Measurements from ENCODE around the gene CGNL1.

CGNL1 gene

GRCh38 chr15:57509965-57510364, 133.7 kb downstream of the CGNL1 start:
- Histone ChIP-seq H3K4me3 (ENCODE audit: insufficient read depth, low read length, poor library complexity, severe bottlenecking) (no peak overlapping the region), H3K4me2 (ENCODE audit: low read depth, low read length, poor library complexity, severe bottlenecking) (no peak overlapping the region), H3K9me3 (ENCODE audit: insufficient read depth, low read length) (no peaks in the 10 kb centered on the region), H3K27me3 (ENCODE audit: low read length) (no peaks in the 10 kb centered on the region), H3K36me3 (ENCODE audit: low read length) (no peaks in the 10 kb centered on the region), H3K27ac (ENCODE audit: low read depth, low read length) (no peak overlapping the region), H3K79me2 (ENCODE audit: insufficient read depth, low read length) (no peaks in the 10 kb centered on the region), H3F3A (ENCODE audit: insufficient read depth) (no peaks in the 10 kb centered on the region), H2AFZ (ENCODE audit: low read depth, low read length, severe bottlenecking) (no peak overlapping the region), H3K9ac (ENCODE audit: low read length) (no peak overlapping the region), H4K20me1 (ENCODE audit: low read depth, low read length) (no peaks in the 10 kb centered on the region), H3K9me2 (replicated peaks; ENCODE audit: insufficient read depth, low read length) (no peaks in the 10 kb centered on the region)
- no peak for TF ChIP-seq EZH2phosphoT487 (conservative IDR thresholded peaks at IDR 0.05; ENCODE audit: low read length)
- TF ChIP-seq, protein P1, sequence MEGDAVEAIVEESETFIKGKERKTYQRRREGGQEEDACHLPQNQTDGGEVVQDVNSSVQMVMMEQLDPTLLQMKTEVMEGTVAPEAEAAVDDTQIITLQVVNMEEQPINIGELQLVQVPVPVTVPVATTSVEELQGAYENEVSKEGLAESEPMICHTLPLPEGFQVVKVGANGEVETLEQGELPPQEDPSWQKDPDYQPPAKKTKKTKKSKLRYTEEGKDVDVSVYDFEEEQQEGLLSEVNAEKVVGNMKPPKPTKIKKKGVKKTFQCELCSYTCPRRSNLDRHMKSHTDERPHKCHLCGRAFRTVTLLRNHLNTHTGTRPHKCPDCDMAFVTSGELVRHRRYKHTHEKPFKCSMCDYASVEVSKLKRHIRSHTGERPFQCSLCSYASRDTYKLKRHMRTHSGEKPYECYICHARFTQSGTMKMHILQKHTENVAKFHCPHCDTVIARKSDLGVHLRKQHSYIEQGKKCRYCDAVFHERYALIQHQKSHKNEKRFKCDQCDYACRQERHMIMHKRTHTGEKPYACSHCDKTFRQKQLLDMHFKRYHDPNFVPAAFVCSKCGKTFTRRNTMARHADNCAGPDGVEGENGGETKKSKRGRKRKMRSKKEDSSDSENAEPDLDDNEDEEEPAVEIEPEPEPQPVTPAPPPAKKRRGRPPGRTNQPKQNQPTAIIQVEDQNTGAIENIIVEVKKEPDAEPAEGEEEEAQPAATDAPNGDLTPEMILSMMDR (IDR thresholded peaks at IDR 0.05; ENCODE audit: insufficient read depth, low read length, poor library complexity, severe bottlenecking) = no peak

DNA sequence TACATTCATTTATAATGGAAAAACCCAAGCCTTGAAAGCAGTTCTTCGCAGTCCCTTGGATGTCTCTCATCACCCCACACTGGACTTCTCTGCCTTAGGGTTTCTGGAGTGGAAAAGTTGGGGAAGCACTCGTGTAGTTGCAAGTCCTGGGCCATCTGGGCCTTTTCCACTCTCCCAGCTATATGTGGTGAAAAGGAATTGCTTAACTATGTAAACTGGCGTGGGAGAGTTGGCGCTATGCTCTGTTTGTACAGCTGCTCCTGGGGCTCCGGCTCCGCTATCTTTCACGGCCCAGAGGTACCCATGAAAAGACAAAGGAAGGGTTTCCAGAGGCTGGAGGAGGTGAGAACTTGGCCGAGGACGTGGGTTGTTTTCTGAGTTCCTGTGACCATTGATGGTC, 134.3 kb downstream of the CGNL1 start:
- Histone ChIP-seq H3K9ac (ENCODE audit: low read length) (no peak overlapping the region), H3K4me2 (ENCODE audit: low read depth, low read length, poor library complexity, severe bottlenecking) (no peak overlapping the region), H3K79me2 (ENCODE audit: insufficient read depth, low read length) (no peaks in the 10 kb centered on the region), H3K9me3 (ENCODE audit: insufficient read depth, low read length) (no peaks in the 10 kb centered on the region), H3K27me3 (ENCODE audit: low read length) (no peaks in the 10 kb centered on the region), H3K36me3 (ENCODE audit: low read length) (no peaks in the 10 kb centered on the region), H3F3A (ENCODE audit: insufficient read depth) (no peaks in the 10 kb centered on the region), H3K27ac (ENCODE audit: low read depth, low read length) (no peak overlapping the region), H4K20me1 (ENCODE audit: low read depth, low read length) (no peaks in the 10 kb centered on the region), H2AFZ (ENCODE audit: low read depth, low read length, severe bottlenecking) (no peak overlapping the region), H3K4me3 (ENCODE audit: insufficient read depth, low read length, poor library complexity, severe bottlenecking) (no peak overlapping the region), H3K9me2 (replicated peaks; ENCODE audit: insufficient read depth, low read length) (no peaks in the 10 kb centered on the region)
- TF ChIP-seq EZH2phosphoT487 (conservative IDR thresholded peaks at IDR 0.05; ENCODE audit: low read length) = no peak
- TF ChIP-seq, protein P1 (IDR thresholded peaks at IDR 0.05; ENCODE audit: insufficient read depth, low read length, poor library complexity, severe bottlenecking) = no peak

DNA sequence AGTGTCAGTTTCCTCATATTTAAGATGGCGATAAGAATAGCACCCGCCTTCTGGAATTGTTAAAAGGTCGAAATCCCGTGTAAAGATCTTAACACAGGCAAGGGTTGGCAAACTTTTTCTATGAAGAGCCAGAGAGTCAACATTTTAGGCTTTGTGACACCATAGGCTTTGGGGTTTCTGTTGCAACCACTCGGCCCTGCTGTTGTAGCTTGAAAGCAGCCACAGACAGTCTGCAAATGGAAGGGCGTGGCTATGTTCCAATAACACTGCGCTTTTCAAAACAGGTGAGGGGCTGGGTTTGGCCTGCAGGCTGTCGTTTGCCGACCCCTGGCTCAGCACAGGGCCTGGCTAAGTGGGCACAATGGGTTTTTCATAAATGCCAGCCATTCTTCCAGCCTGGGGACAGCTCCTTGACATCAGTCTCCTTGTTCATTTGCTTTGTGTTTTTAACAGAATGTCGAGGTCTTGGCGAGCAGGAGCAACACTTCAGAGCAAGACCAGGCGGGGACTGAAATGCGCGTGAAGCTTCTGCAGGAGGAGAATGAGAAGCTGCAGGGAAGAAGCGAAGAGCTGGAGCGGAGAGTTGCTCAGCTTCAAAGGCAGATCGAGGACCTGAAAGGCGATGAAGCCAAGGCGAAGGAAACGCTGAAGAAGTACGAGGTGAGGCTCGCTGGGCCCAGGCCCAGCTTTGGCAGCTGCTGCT, 140.2 kb downstream of the CGNL1 start:
- no peak overlapping the region for H3K4me3 ChIP-seq (ENCODE audit: insufficient read depth, low read length, poor library complexity, severe bottlenecking)
- no peaks in the 10 kb centered on the region for H4K20me1 ChIP-seq (ENCODE audit: low read depth, low read length)
- H3K36me3 ChIP-seq (ENCODE audit: low read length) = no peaks in the 10 kb centered on the region
- no peak overlapping the region for H3K4me2 ChIP-seq (ENCODE audit: low read depth, low read length, poor library complexity, severe bottlenecking)
- H3F3A ChIP-seq (ENCODE audit: insufficient read depth) = no peaks in the 10 kb centered on the region
- no peak overlapping the region for H3K9ac ChIP-seq (ENCODE audit: low read length)
- H3K27me3 ChIP-seq (ENCODE audit: low read length) = no peaks in the 10 kb centered on the region
- H3K9me2 ChIP-seq (replicated peaks; ENCODE audit: insufficient read depth, low read length) = no peaks in the 10 kb centered on the region
- no peak overlapping the region for H2AFZ ChIP-seq (ENCODE audit: low read depth, low read length, severe bottlenecking)
- no peak for TF ChIP-seq EZH2phosphoT487 (conservative IDR thresholded peaks at IDR 0.05; ENCODE audit: low read length)
- TF ChIP-seq, protein P1 (IDR thresholded peaks at IDR 0.05; ENCODE audit: insufficient read depth, low read length, poor library complexity, severe bottlenecking) = no peak
- no peaks in the 10 kb centered on the region for H3K9me3 ChIP-seq (ENCODE audit: insufficient read depth, low read length)
- no peaks in the 10 kb centered on the region for H3K79me2 ChIP-seq (ENCODE audit: insufficient read depth, low read length)
- H3K27ac ChIP-seq (ENCODE audit: low read depth, low read length) = no peak overlapping the region

All from SU-DHL-6 (cell line).